Measurements from ENCODE around the gene JDP2. TPM values are rescaled to one million over a fixed set of nuclear protein-coding genes. Genes with fewer than 3 reads are reported as not detected.

JDP2 gene
- total RNA-seq, 1 donor from 2014 or later: 72.2 TPM

- H3K9me3 Mint-ChIP-seq (ENCODE audit: low read depth): no peaks in the 10 kb centered on the region
- peak overlapping the region; percentile 60 for H3K27ac Mint-ChIP-seq (ENCODE audit: unreplicated experiment)
- peaks cover 45% of the 10 kb centered on the region for H3K4me1 Mint-ChIP-seq (ENCODE audit: low read depth)
- TF ChIP-seq, protein P1, sequence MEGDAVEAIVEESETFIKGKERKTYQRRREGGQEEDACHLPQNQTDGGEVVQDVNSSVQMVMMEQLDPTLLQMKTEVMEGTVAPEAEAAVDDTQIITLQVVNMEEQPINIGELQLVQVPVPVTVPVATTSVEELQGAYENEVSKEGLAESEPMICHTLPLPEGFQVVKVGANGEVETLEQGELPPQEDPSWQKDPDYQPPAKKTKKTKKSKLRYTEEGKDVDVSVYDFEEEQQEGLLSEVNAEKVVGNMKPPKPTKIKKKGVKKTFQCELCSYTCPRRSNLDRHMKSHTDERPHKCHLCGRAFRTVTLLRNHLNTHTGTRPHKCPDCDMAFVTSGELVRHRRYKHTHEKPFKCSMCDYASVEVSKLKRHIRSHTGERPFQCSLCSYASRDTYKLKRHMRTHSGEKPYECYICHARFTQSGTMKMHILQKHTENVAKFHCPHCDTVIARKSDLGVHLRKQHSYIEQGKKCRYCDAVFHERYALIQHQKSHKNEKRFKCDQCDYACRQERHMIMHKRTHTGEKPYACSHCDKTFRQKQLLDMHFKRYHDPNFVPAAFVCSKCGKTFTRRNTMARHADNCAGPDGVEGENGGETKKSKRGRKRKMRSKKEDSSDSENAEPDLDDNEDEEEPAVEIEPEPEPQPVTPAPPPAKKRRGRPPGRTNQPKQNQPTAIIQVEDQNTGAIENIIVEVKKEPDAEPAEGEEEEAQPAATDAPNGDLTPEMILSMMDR (IDR thresholded peaks at IDR 0.05): no peak
- no peaks in the 10 kb centered on the region for H3K27me3 Mint-ChIP-seq (ENCODE audit: low read depth)
- no peak for DNase-seq (ENCODE audit: low spot score)
- peaks cover 13% of the 10 kb centered on the region for H3K36me3 Mint-ChIP-seq (ENCODE audit: low read depth)
- peak overlapping the region; percentile 83 for H3K4me3 Mint-ChIP-seq (ENCODE audit: unreplicated experiment)
Observed at GRCh38 chr14:75429562-75429961, 1.7 kb downstream of the JDP2 start.

- Mint-ChIP-seq H3K36me3 (ENCODE audit: low read depth) (peaks cover 15% of the 10 kb centered on the region), H3K4me1 (ENCODE audit: low read depth) (peaks cover 45% of the 10 kb centered on the region), H3K27me3 (ENCODE audit: low read depth) (no peaks in the 10 kb centered on the region), H3K9me3 (ENCODE audit: low read depth) (no peaks in the 10 kb centered on the region), H3K4me3 (ENCODE audit: unreplicated experiment) (peak overlapping the region; percentile 83), H3K27ac (ENCODE audit: unreplicated experiment) (peak overlapping the region; percentile 33)
- TF ChIP-seq, protein P1 (IDR thresholded peaks at IDR 0.05): no peak
- no peak for DNase-seq (ENCODE audit: low spot score)
Observed at GRCh38 chr14:75430116-75430515, 2.3 kb downstream of the JDP2 start.

GRCh38 chr14:75430526-75430925, 2.7 kb downstream of the JDP2 start:
- Mint-ChIP-seq H3K27ac (ENCODE audit: unreplicated experiment) (peak overlapping the region; percentile 39), H3K4me1 (ENCODE audit: low read depth) (peaks cover 45% of the 10 kb centered on the region), H3K4me3 (ENCODE audit: unreplicated experiment) (peak overlapping the region; percentile 83), H3K9me3 (ENCODE audit: low read depth) (no peaks in the 10 kb centered on the region), H3K36me3 (ENCODE audit: low read depth) (peaks cover 17% of the 10 kb centered on the region), H3K27me3 (ENCODE audit: low read depth) (no peaks in the 10 kb centered on the region)
- DNase-seq (ENCODE audit: low spot score): no peak
- TF ChIP-seq, protein P1 (IDR thresholded peaks at IDR 0.05): peak; percentile 22

DNA sequence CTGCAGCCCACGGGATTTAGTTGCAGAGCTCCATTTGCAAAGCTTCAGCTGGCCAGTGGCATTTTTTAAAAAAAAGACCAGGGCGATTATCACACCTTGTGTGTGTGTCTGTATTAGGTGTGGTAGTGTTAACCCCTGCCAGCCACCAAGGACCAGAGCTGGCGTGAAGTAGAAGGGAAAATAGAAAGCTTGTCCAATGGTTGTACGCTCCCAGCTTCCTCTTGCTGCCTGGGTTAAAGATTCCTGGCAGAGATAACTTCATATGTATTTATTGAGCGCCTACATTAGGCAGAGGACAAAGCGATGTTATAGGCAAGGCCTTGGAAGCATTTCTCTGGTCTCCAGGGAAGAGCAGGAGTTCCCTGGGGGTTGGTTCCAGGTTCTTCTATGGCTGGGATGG, 3.2 kb downstream of the JDP2 start:
- peaks cover 19% of the 10 kb centered on the region for H3K36me3 Mint-ChIP-seq (ENCODE audit: low read depth)
- H3K4me3 Mint-ChIP-seq (ENCODE audit: unreplicated experiment): peak overlapping the region; percentile 83
- TF ChIP-seq, protein P1 (IDR thresholded peaks at IDR 0.05): no peak
- H3K27me3 Mint-ChIP-seq (ENCODE audit: low read depth): no peaks in the 10 kb centered on the region
- DNase-seq (ENCODE audit: low spot score): no peak
- H3K4me1 Mint-ChIP-seq (ENCODE audit: low read depth): peaks cover 48% of the 10 kb centered on the region
- peak overlapping the region; percentile 39 for H3K27ac Mint-ChIP-seq (ENCODE audit: unreplicated experiment)
- H3K9me3 Mint-ChIP-seq (ENCODE audit: low read depth): no peaks in the 10 kb centered on the region

DNA sequence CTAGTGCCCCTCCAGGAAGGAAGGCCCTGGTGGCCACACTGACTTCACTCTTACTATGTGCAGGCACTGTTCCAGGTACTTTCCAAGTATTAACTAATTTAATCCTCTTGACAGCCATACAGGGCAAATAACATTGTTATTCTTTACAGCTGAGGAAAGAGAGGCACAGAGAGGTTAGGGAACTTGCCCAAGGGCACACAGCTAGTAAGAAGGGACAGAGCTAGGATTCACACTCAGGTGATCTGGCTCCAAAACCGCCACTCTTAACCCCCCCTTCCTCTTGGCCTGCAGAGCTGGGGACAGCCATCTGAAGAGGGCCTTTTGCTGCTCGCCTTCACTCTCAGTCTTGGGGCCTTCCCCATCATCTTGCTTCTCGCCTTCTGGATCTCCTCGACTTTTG, 4.0 kb downstream of the JDP2 start:
- no peak overlapping the region for H3K4me3 Mint-ChIP-seq (ENCODE audit: unreplicated experiment)
- no peak for DNase-seq (ENCODE audit: low spot score)
- H3K36me3 Mint-ChIP-seq (ENCODE audit: low read depth): peaks cover 23% of the 10 kb centered on the region
- no peaks in the 10 kb centered on the region for H3K27me3 Mint-ChIP-seq (ENCODE audit: low read depth)
- peaks cover 53% of the 10 kb centered on the region for H3K4me1 Mint-ChIP-seq (ENCODE audit: low read depth)
- no peak overlapping the region for H3K27ac Mint-ChIP-seq (ENCODE audit: unreplicated experiment)
- TF ChIP-seq, protein P1 (IDR thresholded peaks at IDR 0.05): no peak
- H3K9me3 Mint-ChIP-seq (ENCODE audit: low read depth): no peaks in the 10 kb centered on the region
